Stromal cell of bone marrow (primary cell): Measurements from ENCODE around the gene OR5D18.
"Not testable (repeated sequence)": the region's sequence is repeated elsewhere in the genome, so short reads cannot be mapped to it uniquely, and the experiment has no call there.

ENCODE experiments used
- DNase-seq: peaks from one replicate; pipeline ENCODE4 v3.0.0-alpha.2; 2012; ENCODE audit warnings: low read depth

OR5D18 gene

GRCh38 chr11:55819330-55819729 is at the start of gene OR5D18:
OR5D18 (plus strand) TSS chr11:55819630; CDS start chr11:55819630, 0 bp downstream.
- no peak for DNase-seq

- DNase-seq = no peak
These were observed 46.3 kb upstream of the OR5D18 start, which contains the start of gene OR5D13 for GRCh38 chr11:55773138-55773537. OR5D13 (plus strand) TSS chr11:55773438; CDS start chr11:55773438, 0 bp downstream.

GRCh38 chr11:55791606-55792005 is 27.8 kb upstream of the OR5D18 start:
- no peak for DNase-seq

- DNase-seq = no peak
These were observed 26.1 kb upstream of the OR5D18 start for GRCh38 chr11:55793321-55793720.

GRCh38 chr11:55795256-55795655 is 24.2 kb upstream of the OR5D18 start, which contains the start of gene OR5D14:
OR5D14 (plus strand) TSS chr11:55795556; CDS start chr11:55795556, 0 bp downstream.
- no peak for DNase-seq

- DNase-seq = no peak
These were observed 13.2 kb upstream of the OR5D18 start for GRCh38 chr11:55806248-55806647.

GRCh38 chr11:55811067-55811466 is 8.4 kb upstream of the OR5D18 start, which contains the start of gene OR5L1:
OR5L1 (plus strand) TSS chr11:55811367; CDS start chr11:55811467, 100 bp downstream.
- DNase-seq = no peak

GRCh38 chr11:55826919-55827318 is 7.5 kb downstream of the OR5D18 start, which contains the start of gene OR5L2:
OR5L2 (plus strand) TSS chr11:55827219; CDS start chr11:55827219, 0 bp downstream.
- no peak for DNase-seq

- no peak for DNase-seq
These were observed 19.0 kb downstream of the OR5D18 start, which contains the start of gene OR5D16 for GRCh38 chr11:55838452-55838851. OR5D16 (plus strand) TSS chr11:55838752; CDS start chr11:55838752, 0 bp downstream.

- no peak for DNase-seq
These were observed 28.0 kb downstream of the OR5D18 start for GRCh38 chr11:55847453-55847852.

- DNase-seq = no peak
These were observed 29.6 kb downstream of the OR5D18 start for GRCh38 chr11:55849037-55849436.

GRCh38 chr11:55852141-55852540 is 32.7 kb downstream of the OR5D18 start:
- DNase-seq = no peak

- no peak for DNase-seq
These were observed 35.3 kb downstream of the OR5D18 start for GRCh38 chr11:55854704-55855103.

GRCh38 chr11:55867354-55867753 is 47.9 kb downstream of the OR5D18 start:
- not testable (repeated sequence) for DNase-seq
